Subcutaneous adipose tissue (tissue), 4 donors: ENCODE results near the gene MRPL49. TPM values are rescaled to one million over a fixed set of nuclear protein-coding genes. Genes with fewer than 3 reads are reported as not detected.

Experiments used
- total RNA-seq, 4 donors: library from RNA; depleted of rRNA; stranded (reverse); fragments of >200 nt; gene quantifications; one replicate each; pipeline ENCODE4 v1.1.0, GENCODE V29; 2016
- TF ChIP-seq, protein P1 (sequence below): fragments of 450-650 bp; IDR thresholded peaks from one replicate; pipeline ENCODE4 v1.5.1; 2016; ENCODE audit warnings: low read depth, mild to moderate bottlenecking, control low read depth, antibody characterized with exemption, moderate library complexity

MRPL49 gene
- total RNA-seq, 4 donors from 2014 or later = 34.1 to 60.8 (median 48.7) TPM

- TF ChIP-seq, protein P1, sequence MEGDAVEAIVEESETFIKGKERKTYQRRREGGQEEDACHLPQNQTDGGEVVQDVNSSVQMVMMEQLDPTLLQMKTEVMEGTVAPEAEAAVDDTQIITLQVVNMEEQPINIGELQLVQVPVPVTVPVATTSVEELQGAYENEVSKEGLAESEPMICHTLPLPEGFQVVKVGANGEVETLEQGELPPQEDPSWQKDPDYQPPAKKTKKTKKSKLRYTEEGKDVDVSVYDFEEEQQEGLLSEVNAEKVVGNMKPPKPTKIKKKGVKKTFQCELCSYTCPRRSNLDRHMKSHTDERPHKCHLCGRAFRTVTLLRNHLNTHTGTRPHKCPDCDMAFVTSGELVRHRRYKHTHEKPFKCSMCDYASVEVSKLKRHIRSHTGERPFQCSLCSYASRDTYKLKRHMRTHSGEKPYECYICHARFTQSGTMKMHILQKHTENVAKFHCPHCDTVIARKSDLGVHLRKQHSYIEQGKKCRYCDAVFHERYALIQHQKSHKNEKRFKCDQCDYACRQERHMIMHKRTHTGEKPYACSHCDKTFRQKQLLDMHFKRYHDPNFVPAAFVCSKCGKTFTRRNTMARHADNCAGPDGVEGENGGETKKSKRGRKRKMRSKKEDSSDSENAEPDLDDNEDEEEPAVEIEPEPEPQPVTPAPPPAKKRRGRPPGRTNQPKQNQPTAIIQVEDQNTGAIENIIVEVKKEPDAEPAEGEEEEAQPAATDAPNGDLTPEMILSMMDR = no peak
Measured at GRCh38 chr11:65128182-65129145, 6.3 kb downstream of the MRPL49 start.

DNA sequence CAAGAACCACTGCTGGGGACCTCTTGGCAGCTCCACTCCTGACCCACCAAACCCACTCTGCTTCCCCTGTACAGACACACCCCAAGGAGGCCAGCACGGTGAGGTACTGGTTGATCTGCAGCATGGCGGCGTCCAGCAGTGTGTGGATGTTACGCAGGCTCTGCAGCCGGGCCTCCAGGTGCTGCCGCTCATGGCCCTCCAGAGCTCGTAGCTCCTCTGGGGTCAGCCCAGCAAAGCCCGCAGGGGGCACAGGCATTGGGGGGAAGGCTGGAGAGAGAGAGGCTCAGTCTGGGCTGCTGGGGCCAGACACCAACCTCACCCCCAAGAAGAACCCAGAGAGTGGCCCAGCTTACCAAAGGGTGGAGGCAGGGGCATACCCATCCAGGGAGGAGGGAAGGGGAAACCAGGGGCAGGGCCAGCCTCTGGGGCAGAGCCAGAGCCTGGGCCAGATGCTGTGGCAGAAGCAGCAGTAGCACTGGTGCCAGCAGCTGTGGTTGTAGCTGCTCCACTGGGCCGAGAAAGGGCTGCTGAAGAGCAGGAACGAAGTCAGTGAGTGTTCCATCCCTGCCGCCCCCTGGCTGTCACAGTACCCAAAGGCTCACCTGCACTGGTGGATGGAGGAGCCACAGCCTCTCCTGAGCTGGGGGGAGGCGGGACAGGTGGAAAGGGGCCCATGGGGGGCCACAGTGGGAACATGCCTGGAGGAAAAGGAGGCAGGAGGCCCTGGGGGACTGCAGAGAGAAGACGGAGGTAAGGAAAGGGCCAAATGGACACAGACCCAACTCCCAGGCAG lies 7.7 kb downstream of the MRPL49 start:
- TF ChIP-seq, protein P1 = no peak

DNA sequence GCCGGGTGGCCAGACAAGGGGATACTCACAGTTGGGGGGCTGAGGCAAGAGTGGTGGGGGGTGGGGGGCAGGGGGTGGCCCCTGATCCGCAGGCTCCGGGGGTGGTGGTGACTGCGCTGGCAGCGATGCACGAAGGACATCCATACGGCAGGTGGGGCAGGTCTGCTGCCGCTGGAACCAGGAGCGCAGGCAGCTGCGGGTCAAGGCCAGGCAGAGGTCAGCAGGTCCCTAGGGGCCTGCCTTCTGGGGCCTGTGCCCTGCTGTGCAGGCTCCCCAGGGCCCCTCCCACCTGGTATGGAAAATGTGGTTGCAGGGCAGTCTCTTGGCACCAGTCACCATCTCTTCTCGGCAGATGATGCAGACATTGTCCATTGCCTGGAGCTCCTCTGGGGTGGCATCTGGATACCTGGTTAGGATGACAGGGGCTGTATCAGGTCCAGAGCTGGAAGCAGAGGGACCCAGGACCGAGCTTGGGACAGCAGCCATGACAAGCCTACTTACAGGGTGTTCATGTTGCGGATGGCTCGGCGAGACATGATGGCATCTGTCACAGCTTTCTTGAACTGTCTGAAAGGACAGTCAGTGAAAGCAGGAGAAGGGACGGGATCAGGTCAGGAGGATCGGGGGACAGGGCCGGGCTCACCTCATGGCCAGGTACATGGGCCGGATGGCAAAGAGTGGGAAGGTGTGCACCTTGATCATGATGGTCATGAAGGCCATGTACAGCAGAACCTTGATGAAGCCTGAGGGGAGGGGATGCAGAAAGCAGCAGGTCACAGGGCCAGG lies 8.7 kb downstream of the MRPL49 start:
- TF ChIP-seq, protein P1 = no peak

- TF ChIP-seq, protein P1 = no peak
Measured at GRCh38 chr11:65131417-65131776, 9.3 kb downstream of the MRPL49 start.

DNA sequence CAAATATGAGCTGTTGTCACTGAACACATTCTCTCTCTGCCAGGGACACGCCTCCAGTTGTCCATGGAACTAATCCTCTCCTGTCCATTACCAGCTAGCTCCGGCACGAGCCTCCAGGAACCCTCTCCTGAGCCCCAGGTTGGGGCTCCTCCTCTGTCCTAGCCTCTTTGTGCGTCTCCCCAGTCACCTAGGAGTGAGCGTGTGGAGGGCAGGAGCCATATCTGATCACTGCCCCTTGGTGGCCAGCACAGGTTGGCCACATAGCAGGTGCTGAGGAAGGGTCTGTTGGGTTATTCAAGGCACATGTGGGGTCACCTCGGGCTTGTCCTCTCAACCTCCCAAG lies 9.7 kb downstream of the MRPL49 start:
- TF ChIP-seq, protein P1 = no peak

GRCh38 chr11:65132238-65132987 lies 10.3 kb downstream of the MRPL49 start:
- TF ChIP-seq, protein P1 = no peak
